Keratinocyte (primary cell): ENCODE measurements around the gene OLFML2A. TPM values are rescaled to one million over a fixed set of nuclear protein-coding genes. Genes with fewer than 3 reads are reported as not detected.

Experiments
- DNase-seq: peaks from one replicate; pipeline ENCODE4 v3.0.0-alpha.2; 2011; ENCODE audit warnings: low read depth, missing footprints, low spot score
- FAIRE-seq: peaks from 2 replicates; lab custom pipeline; 2011; peaks lifted over from hg19 to GRCh38; lab: Jason Lieb, UNC
- H2AFZ ChIP-seq: 2 replicates; pipeline ENCODE4 v1.6.0; 2012; ENCODE audit warnings: low read length, control low read depth, inconsistent platforms; ENCODE audit not compliant: control insufficient read depth
- H3K27ac ChIP-seq: 2 replicates; pipeline ENCODE4 v1.5.1; 2011; ENCODE audit warnings: low read length; ENCODE audit not compliant: control insufficient read depth, insufficient read depth
- H3K27me3 ChIP-seq: 3 replicates; pipeline ENCODE4 v1.6.0; 2011; ENCODE audit warnings: low read length; ENCODE audit not compliant: control insufficient read depth, insufficient read depth; ENCODE audit errors: extremely low read depth
- H3K36me3 ChIP-seq, 2 experiments: 2 replicates in 1 of 2; 3 replicates in 1 of 2; pipeline ENCODE4 v1.5.1; 2011; ENCODE audit warnings: low read length in 2 of 2, mild to moderate bottlenecking in 1 of 2; ENCODE audit not compliant: control insufficient read depth in 2 of 2, insufficient read depth in 2 of 2; ENCODE audit errors: extremely low read depth in 1 of 2
- H3K4me1 ChIP-seq: 3 replicates; pipeline ENCODE4 v1.5.1; 2011; ENCODE audit warnings: low read length; ENCODE audit not compliant: control insufficient read depth, insufficient read depth; ENCODE audit errors: extremely low read depth
- H3K4me2 ChIP-seq: 3 replicates; pipeline ENCODE4 v1.6.0; 2011; ENCODE audit warnings: low read depth, low read length; ENCODE audit not compliant: control insufficient read depth, insufficient read depth; ENCODE audit errors: extremely low read depth
- H3K4me3 ChIP-seq, 3 experiments: fragments of 200-600 bp in 1 of 3; sonication (generic) in 1 of 3; 2 replicates in 2 of 3; 3 replicates in 1 of 3; pipeline ENCODE4 v1.5.1; 2011 to 2016; ENCODE audit warnings: low read length in 3 of 3, mild to moderate bottlenecking in 3 of 3, control low read depth in 2 of 3, inconsistent platforms in 1 of 3, low read depth in 1 of 3, mixed read lengths in 1 of 3, mixed run types in 1 of 3, moderate library complexity in 1 of 3; ENCODE audit not compliant: control insufficient read depth in 2 of 3, insufficient read depth in 2 of 3; ENCODE audit errors: extremely low read depth in 1 of 3
- H3K79me2 ChIP-seq: 2 replicates; pipeline ENCODE4 v1.6.0; 2012; ENCODE audit warnings: low read length; ENCODE audit not compliant: control insufficient read depth, insufficient read depth
- H3K9ac ChIP-seq: 3 replicates; pipeline ENCODE4 v1.6.0; 2011; ENCODE audit warnings: low read length; ENCODE audit not compliant: control insufficient read depth, insufficient read depth; ENCODE audit errors: extremely low read depth
- H3K9me1 ChIP-seq: 3 replicates; pipeline ENCODE4 v1.6.0; 2011; ENCODE audit warnings: low read length; ENCODE audit not compliant: control insufficient read depth, insufficient read depth; ENCODE audit errors: extremely low read depth
- H3K9me3 ChIP-seq: 2 replicates; pipeline ENCODE4 v1.5.1; 2012; ENCODE audit warnings: low read depth, low read length; ENCODE audit not compliant: control insufficient read depth
- H4K20me1 ChIP-seq: 3 replicates; pipeline ENCODE4 v1.6.0; 2011; ENCODE audit warnings: low read length; ENCODE audit not compliant: control insufficient read depth, insufficient read depth; ENCODE audit errors: extremely low read depth
- CTCF ChIP-seq, 3 experiments: IDR thresholded peaks in 1 of 3; conservative IDR thresholded peaks in 1 of 3; optimal IDR thresholded peaks in 1 of 3; 2 replicates in 2 of 3; 3 replicates in 1 of 3; pipeline versions ENCODE3 to v1.5.1; 2011; ENCODE audit warnings: low read length in 3 of 3, mild to moderate bottlenecking in 3 of 3, moderate library complexity in 2 of 3, control low read depth in 1 of 3, inconsistent platforms in 1 of 3; ENCODE audit not compliant: insufficient read depth in 2 of 3; ENCODE audit errors: extremely low read depth in 1 of 3
- EZH2 ChIP-seq: IDR thresholded peaks from one replicate; pipeline ENCODE4 v1.6.1; 2012; ENCODE audit warnings: inconsistent platforms, mild to moderate bottlenecking, low read length, moderate library complexity
- dilution Hi-C: fragments of 300-500 bp; cut with MboI; formaldehyde crosslinking; loops from one replicate; pipeline ENCODE4 v1.7.0; 2020; ENCODE audit warnings: low sequenced_read_pairs; ENCODE audit not compliant: extremely low pct_ligation_motif_present
- polyA plus RNA-seq, 5 experiments: library from polyadenylated mRNA; depleted of rRNA in 3 of 5; stranded (reverse) in 3 of 5; stranded (forward) in 1 of 5; unstranded in 1 of 5; fragments of >200 nt; gene quantifications; 1 replicate in 1 of 5; 2 replicates in 3 of 5; 3 replicates in 1 of 5; pipeline versions ENCODE4 v1.2.1 to v1.2.3, GENCODE V29; 2011 to 2012; ENCODE audit warnings: missing spikeins in 2 of 5, low read depth in 1 of 5, low replicate concordance in 1 of 5

OLFML2A gene
- polyA plus RNA-seq, 1 donor (not counting 4 experiments of a cell fraction or from before 2014, with no cell fraction given): 1.1 TPM

- no peak overlapping the region for H3K4me3 ChIP-seq
- H2AFZ ChIP-seq: no peak overlapping the region
- no peak overlapping the region for H3K27ac ChIP-seq
- no peaks in the 10 kb centered on the region for H3K36me3 ChIP-seq
- dilution Hi-C loops: no loop called here
- TF ChIP-seq CTCF (optimal IDR thresholded peaks at IDR 0.05 in 1 of 3, IDR thresholded peaks at IDR 0.05 in 1 of 3, conservative IDR thresholded peaks at IDR 0.05 in 1 of 3; ENCODE audit: extremely low read depth in 1 of 3, insufficient read depth in 2 of 3, low read length in 3 of 3) (no peak), EZH2 (no peak)
- H3K79me2 ChIP-seq: no peaks in the 10 kb centered on the region
- no peak for DNase-seq
- peaks cover 17% of the 10 kb centered on the region for H3K4me1 ChIP-seq
- no peak for FAIRE-seq
- H3K4me2 ChIP-seq: no peak overlapping the region
- H3K9me3 ChIP-seq: no peaks in the 10 kb centered on the region
- H3K9ac ChIP-seq: no peak overlapping the region
- H3K27me3 ChIP-seq: no peaks in the 10 kb centered on the region
- H4K20me1 ChIP-seq: no peaks in the 10 kb centered on the region
- peaks cover 5% of the 10 kb centered on the region for H3K9me1 ChIP-seq
These were observed 37.6 kb upstream of the OLFML2A start for GRCh38 chr9:124739360-124739759.

GRCh38 chr9:124741149-124741548 lies 35.8 kb upstream of the OLFML2A start:
- dilution Hi-C loops: no loop called here
- Histone ChIP-seq H3K79me2 (no peaks in the 10 kb centered on the region), H3K27ac (no peak overlapping the region), H3K36me3 (no peaks in the 10 kb centered on the region), H3K9ac (no peak overlapping the region), H4K20me1 (no peaks in the 10 kb centered on the region), H3K27me3 (no peaks in the 10 kb centered on the region), H3K4me1 (peaks cover 4% of the 10 kb centered on the region), H3K9me1 (no peaks in the 10 kb centered on the region), H3K4me2 (no peak overlapping the region), H3K9me3 (no peaks in the 10 kb centered on the region), H2AFZ (no peak overlapping the region), H3K4me3 (no peak overlapping the region)
- DNase-seq (no peak), FAIRE-seq (no peak)
- TF ChIP-seq EZH2: no peak
- TF ChIP-seq CTCF (optimal IDR thresholded peaks at IDR 0.05 in 1 of 3, IDR thresholded peaks at IDR 0.05 in 1 of 3, conservative IDR thresholded peaks at IDR 0.05 in 1 of 3; ENCODE audit: extremely low read depth in 1 of 3, insufficient read depth in 2 of 3, low read length in 3 of 3): no peak
